WTC11 (cell line): ENCODE data around the gene FREM2. TPM values are rescaled to one million over a fixed set of nuclear protein-coding genes. Genes with fewer than 3 reads are reported as not detected.

Source experiments
- ATAC-seq: fragments of 200-7000 bp; cut with Tn5 transposase; 2 replicates; pipeline ENCODE4 v1.10.0; 2021; ENCODE audit warnings: mild to moderate bottlenecking, moderate library complexity
- CTCF ChIA-PET: fragments of 300-600 bp; sonication (Branson Sonifier 250); formaldehyde crosslinking; loops from one replicate; lab custom pipeline; 2021; ENCODE audit warnings: antibody characterized with exemption; lab: Charles Lee
- POLR2A ChIA-PET: fragments of 350-600 bp; sonication (Branson Sonifier 250); formaldehyde crosslinking; loops from one replicate; lab custom pipeline; 2021; ENCODE audit warnings: antibody characterized with exemption; lab: Charles Lee
- DNase-seq: peaks from one replicate; pipeline ENCODE4 v3.0.0; 2021; ENCODE audit warnings: low spot score
- H3K27ac Mint-ChIP-seq: 2 replicates; pipeline ENCODE4 v1.8.0; 2021; ENCODE audit warnings: mixed read lengths
- H3K27me3 Mint-ChIP-seq: 2 replicates; pipeline ENCODE4 v1.8.0; 2021; ENCODE audit warnings: low read depth, mild to moderate bottlenecking, moderate library complexity, mixed read lengths
- H3K36me3 Mint-ChIP-seq: 2 replicates; pipeline ENCODE4 v1.8.0; 2021; ENCODE audit warnings: mixed read lengths
- H3K4me1 Mint-ChIP-seq: 2 replicates; pipeline ENCODE4 v1.8.0; 2022; ENCODE audit warnings: mixed read lengths
- H3K4me3 Mint-ChIP-seq: 2 replicates; pipeline ENCODE4 v1.8.0; 2021; ENCODE audit warnings: mild to moderate bottlenecking, moderate library complexity, mixed read lengths
- H3K9me3 Mint-ChIP-seq: 2 replicates; pipeline ENCODE4 v1.8.0; 2021; ENCODE audit warnings: mixed read lengths
- ARID4B ChIP-seq: sonication (generic); formaldehyde crosslinking; IDR thresholded peaks from 2 replicates; pipeline ENCODE4 v1.8.0; 2023; ENCODE audit warnings: missing genetic modification reagents, mild to moderate bottlenecking, borderline replicate concordance
- ATF1 ChIP-seq: sonication (generic); formaldehyde crosslinking; IDR thresholded peaks from 2 replicates; pipeline ENCODE4 v1.8.1; 2023; ENCODE audit warnings: mild to moderate bottlenecking, moderate library complexity, missing genetic modification reagents
- ATF6 ChIP-seq: sonication (generic); formaldehyde crosslinking; IDR thresholded peaks from 2 replicates; pipeline ENCODE4 v1.8.1; 2023; ENCODE audit warnings: mild to moderate bottlenecking, missing genetic modification reagents
- CREM ChIP-seq: sonication (generic); formaldehyde crosslinking; IDR thresholded peaks from 2 replicates; pipeline ENCODE4 v1.8.1; 2022; ENCODE audit warnings: mild to moderate bottlenecking, missing genetic modification reagents, moderate library complexity
- CTCF ChIP-seq: fragments of 200-600 bp; IDR thresholded peaks from 2 replicates; pipeline ENCODE4 v1.8.0; 2022; ENCODE audit warnings: antibody characterized with exemption
- EMX1 ChIP-seq: fragments of 250-450 bp; sonication (Bioruptor Pico); IDR thresholded peaks from 2 replicates; pipeline ENCODE4 v1.8.0; 2021; ENCODE audit warnings: mild to moderate bottlenecking
- GABPB1 ChIP-seq: sonication (generic); formaldehyde crosslinking; IDR thresholded peaks from 2 replicates; pipeline ENCODE4 v1.8.1; 2023; ENCODE audit warnings: mild to moderate bottlenecking, missing genetic modification reagents
- HMGA2 ChIP-seq: fragments of 250-450 bp; sonication (Bioruptor Pico); IDR thresholded peaks from 2 replicates; pipeline ENCODE4 v1.4.0; 2021; ENCODE audit warnings: mild to moderate bottlenecking, moderate library complexity
- HMGXB4 ChIP-seq: sonication (generic); formaldehyde crosslinking; IDR thresholded peaks from 2 replicates; pipeline ENCODE4 v1.8.1; 2023; ENCODE audit warnings: mild to moderate bottlenecking, moderate library complexity, missing genetic modification reagents
- IRF2 ChIP-seq: sonication (generic); formaldehyde crosslinking; IDR thresholded peaks from 2 replicates; pipeline ENCODE4 v1.8.0; 2022; ENCODE audit warnings: low read depth, missing genetic modification reagents, borderline replicate concordance
- SMAD4 ChIP-seq: sonication (generic); formaldehyde crosslinking; IDR thresholded peaks from 2 replicates; pipeline ENCODE4 v1.8.0; 2022; ENCODE audit warnings: mild to moderate bottlenecking, missing genetic modification reagents
- SOX15 ChIP-seq: fragments of 250-450 bp; sonication (Bioruptor Pico); IDR thresholded peaks from 2 replicates; pipeline ENCODE4 v1.9.0; 2021; ENCODE audit warnings: mild to moderate bottlenecking
- STAT6 ChIP-seq: sonication (generic); formaldehyde crosslinking; conservative IDR thresholded peaks from 2 replicates; pipeline ENCODE4 v1.8.1; 2023; ENCODE audit warnings: mild to moderate bottlenecking, low read depth, missing genetic modification reagents, moderate library complexity
- TP53 ChIP-seq: sonication (generic); formaldehyde crosslinking; IDR thresholded peaks from 2 replicates; pipeline ENCODE4 v1.8.1; 2023; ENCODE audit warnings: mild to moderate bottlenecking, missing genetic modification reagents
- ZNF532 ChIP-seq: fragments of 250-450 bp; sonication (Bioruptor Pico); IDR thresholded peaks from 2 replicates; pipeline ENCODE4 v1.9.0; 2021; ENCODE audit warnings: mild to moderate bottlenecking, borderline replicate concordance
- total RNA-seq: library from RNA; stranded (reverse); gene quantifications from 3 replicates; pipeline ENCODE4 v1.2.3, GENCODE V29; 2021

The FREM2 gene
- total RNA-seq, 1 experiment from 2014 or later: 23.7 TPM

- no peak for ATAC-seq
- peaks cover 4% of the 10 kb centered on the region; the same call in 1 of the 2 replicates for H3K4me1 Mint-ChIP-seq
- no peak overlapping the region for H3K27ac Mint-ChIP-seq
- no peaks in the 10 kb centered on the region for H3K36me3 Mint-ChIP-seq
- CTCF ChIA-PET: interaction anchor here (0.5 to 1.6 kb wide), 3 partner anchors 185 to 286 kb away, joined by 3 read pairs; partner anchors contain the start of gene FREM2
- no peak overlapping the region for H3K4me3 Mint-ChIP-seq
- H3K27me3 Mint-ChIP-seq: no peaks in the 10 kb centered on the region
- TF ChIP-seq HMGXB4 (no peak), HMGA2 (CRISPR knock-in tag) (no peak), CTCF (no peak), STAT6 (CRISPR knock-in tag) (no peak), ZNF532 (no peak), GABPB1 (CRISPR knock-in tag) (no peak), ARID4B (CRISPR knock-in tag) (no peak), SOX15 (CRISPR knock-in tag) (no peak), EMX1 (CRISPR knock-in tag) (no peak), SMAD4 (CRISPR knock-in tag) (no peak), IRF2 (CRISPR knock-in tag) (no peak), CREM (no peak), ATF6 (CRISPR knock-in tag) (no peak), TP53 (no peak), ATF1 (CRISPR knock-in tag) (no peak)
- H3K9me3 Mint-ChIP-seq: no peaks in the 10 kb centered on the region
- POLR2A ChIA-PET: no interaction called here
- no peak for DNase-seq
These were observed 184.4 kb downstream of the FREM2 start for GRCh38 chr13:38871275-38871674.
